Lung microvascular endothelial cell (primary cell): ENCODE results near the gene POLR2C. TPM values are rescaled to one million over a fixed set of nuclear protein-coding genes. Genes with fewer than 3 reads are reported as not detected.

ENCODE experiments used
- DNase-seq, 2 donors: peaks; one replicate each; pipeline versions ENCODE4 v3.0.0 to v3.0.0-alpha.2; 2010; ENCODE audit warnings: low read depth in 2 of 2
- total RNA-seq: library from RNA; depleted of rRNA; stranded (reverse); fragments of >200 nt; gene quantifications from 2 replicates; pipeline ENCODE4 v1.2.1, GENCODE V29; 2014

The POLR2C gene
- total RNA-seq, 1 donor from 2014 or later, result 96.0 TPM

GRCh38 chr16:57502048-57502775, 39.7 kb downstream of the POLR2C start:
- DNase-seq, result no peak

DNA sequence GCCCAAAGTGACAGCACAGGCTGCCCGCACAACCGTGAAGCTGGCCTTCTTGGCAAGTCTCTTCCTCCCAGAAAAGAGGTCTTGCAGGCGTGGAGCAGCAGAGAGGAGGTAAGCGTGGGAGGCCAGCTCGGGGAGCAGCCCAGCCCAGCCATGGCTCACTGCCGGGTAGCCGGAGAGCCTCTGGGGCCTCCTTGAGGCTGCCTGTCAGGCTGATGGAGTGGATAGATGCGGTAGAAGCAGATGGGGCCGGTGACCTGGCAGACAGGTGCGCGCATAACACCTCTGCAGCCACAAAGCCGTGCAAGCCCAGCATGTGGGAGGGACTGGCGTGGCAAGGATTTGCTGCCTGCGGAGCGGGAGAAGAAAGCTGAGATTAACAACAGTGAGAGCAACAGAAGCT, 40.9 kb downstream of the POLR2C start:
- no peak for DNase-seq

DNA sequence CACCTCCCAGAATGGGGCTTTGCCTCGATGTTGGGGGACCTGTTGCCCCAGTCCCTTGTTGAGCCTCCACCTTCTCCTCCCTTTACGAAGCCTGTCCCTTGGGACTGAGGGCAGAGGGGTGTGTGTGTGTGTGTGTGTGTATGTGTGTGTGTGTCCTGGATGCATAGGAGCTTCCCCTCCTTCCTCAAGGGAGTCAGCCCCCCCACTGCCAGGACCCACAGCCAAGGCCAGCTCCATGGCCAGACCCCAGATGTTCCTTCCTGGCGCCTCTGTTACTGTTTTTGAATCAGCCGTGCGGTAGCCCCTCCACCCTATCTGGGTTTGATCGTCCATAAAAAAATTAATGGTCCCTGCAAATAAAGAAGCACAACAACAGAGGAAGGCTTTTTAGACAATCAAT, 41.5 kb downstream of the POLR2C start:
- no peak for DNase-seq

DNA sequence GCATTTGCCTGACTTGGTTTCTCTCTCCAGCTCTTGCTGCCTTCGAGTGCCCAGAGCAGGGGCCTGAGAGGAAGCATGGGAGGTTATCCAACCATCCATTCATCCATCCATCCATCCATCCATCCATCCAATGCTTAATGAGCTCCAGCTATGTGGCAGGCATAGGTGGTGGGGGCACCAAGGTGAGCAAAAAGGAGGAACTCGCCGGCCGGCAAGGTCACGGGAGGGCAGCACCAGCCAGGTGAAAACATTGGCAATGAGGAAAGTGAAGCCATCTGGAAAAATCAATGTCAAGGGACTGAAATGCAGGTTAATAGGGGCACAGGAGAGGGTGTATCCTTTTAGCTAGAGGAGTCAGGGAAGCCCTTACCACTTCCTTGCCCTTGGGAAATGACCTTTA, 42.0 kb downstream of the POLR2C start:
- DNase-seq, result no peak

GRCh38 chr16:57505169-57505568, 42.7 kb downstream of the POLR2C start:
- DNase-seq, result no peak

GRCh38 chr16:57507136-57508034, 44.9 kb downstream of the POLR2C start:
- DNase-seq, result no peak

DNA sequence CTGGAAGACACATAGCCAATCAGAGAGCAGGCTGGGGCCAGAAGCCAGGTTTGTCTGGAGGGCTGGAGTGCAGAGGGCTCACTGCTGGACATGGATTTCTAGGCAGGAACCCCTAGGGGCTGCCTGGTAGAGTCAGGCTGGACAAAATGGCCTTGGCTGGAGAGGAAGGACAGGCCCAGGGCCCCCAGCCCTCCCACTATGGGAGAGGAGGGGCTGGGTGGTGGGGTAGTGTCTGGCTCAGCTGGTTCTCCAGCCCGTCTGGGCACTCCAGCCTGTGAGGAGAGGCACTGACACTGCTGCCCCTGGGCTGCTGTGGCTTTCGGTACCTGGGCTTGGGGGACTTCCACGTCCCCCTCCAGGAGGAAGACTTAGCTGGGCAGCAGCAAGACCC, 45.6 kb downstream of the POLR2C start:
- DNase-seq, result no peak

DNA sequence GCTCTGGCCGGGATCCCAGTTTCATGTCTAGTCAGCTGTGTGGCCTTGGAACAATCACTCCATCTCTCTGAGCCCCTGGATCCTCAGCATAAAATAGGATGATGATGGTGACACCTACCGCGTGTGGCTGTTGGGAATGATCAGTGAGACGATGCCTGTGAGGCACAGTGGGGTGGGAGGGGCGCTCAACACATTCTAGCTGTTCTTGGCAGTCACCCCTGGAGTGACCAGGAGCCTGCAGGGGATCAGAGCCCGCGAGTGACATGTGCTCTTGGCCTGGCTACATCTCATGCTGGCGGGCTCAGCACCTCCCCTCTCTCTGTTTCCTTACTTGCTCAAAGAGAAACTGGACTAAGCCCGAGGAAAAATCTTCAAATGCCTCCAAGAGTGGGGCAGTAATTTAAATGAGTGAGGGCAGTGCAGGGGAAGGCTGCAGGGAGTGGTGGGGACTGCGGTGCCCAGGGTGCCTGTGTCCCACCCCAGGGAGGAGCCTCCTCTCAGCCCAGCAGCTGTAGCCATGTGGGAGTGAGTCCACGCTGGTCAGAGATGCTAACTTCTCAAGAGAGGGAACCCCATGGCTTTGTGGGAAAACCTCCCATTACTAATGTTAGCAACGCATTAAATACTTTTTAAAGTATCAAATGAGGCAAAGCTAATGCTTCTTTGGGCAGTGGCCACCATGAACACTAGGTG, 46.9 kb downstream of the POLR2C start:
- no peak for DNase-seq

- peak in 1 of 2 donors; percentile 75 for DNase-seq
Observed at GRCh38 chr16:57510016-57510871, 47.8 kb downstream of the POLR2C start.

GRCh38 chr16:57512296-57513001, 50.0 kb downstream of the POLR2C start:
- no peak for DNase-seq

DNA sequence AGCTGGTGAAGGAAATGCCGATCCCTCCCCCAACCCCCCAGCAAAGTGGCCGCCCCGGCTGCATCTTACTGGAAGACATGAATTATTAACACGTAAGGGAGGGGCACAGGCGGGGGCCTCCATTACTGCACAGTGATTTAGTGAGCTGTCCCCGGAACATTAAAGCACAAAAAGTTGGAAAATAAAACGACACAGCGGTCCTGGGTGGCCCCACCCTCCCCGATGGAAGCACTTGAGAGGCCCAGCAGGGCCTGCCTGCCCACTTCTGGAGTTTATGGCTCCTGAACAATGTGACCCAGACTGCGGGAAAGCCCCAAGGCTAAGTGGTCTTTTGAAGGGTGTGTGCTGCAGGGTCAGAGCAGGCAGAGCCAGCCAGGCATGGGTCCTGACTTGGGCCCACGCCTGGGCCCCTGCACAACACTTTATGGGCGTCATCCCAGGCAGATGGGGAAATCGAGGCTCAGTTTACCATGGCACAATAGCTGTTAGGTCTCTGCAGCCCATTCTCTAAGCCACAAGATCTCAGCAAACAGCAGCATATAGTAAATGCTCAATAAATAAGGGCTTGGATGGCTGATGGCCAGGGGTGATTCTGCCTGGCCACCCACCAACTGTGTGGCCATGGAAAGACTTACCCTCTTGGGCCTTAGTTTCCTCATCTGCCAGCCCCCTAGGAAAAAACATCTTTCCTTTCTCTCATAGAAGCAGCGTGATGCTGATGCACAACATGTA, 51.1 kb downstream of the POLR2C start:
- no peak for DNase-seq

DNA sequence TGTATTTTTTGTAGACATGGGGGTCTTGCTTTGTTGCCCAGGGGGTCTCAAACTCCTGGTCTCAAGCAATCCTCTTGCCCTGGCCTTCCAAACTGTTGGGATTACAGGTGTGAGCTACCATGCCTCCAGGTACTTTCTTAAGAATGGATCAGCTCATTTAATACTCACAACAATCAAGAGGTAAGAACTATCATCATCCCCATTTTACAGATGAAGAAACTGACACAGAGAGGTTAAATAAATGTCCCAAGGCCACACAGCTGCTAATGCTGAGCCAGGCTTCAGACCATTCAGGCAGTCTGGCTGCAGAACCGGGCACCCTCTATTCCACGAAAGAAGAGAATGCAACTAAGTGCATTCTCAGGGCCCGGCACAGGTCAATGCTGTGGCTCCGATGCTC, 51.9 kb downstream of the POLR2C start:
- no peak for DNase-seq

DNA sequence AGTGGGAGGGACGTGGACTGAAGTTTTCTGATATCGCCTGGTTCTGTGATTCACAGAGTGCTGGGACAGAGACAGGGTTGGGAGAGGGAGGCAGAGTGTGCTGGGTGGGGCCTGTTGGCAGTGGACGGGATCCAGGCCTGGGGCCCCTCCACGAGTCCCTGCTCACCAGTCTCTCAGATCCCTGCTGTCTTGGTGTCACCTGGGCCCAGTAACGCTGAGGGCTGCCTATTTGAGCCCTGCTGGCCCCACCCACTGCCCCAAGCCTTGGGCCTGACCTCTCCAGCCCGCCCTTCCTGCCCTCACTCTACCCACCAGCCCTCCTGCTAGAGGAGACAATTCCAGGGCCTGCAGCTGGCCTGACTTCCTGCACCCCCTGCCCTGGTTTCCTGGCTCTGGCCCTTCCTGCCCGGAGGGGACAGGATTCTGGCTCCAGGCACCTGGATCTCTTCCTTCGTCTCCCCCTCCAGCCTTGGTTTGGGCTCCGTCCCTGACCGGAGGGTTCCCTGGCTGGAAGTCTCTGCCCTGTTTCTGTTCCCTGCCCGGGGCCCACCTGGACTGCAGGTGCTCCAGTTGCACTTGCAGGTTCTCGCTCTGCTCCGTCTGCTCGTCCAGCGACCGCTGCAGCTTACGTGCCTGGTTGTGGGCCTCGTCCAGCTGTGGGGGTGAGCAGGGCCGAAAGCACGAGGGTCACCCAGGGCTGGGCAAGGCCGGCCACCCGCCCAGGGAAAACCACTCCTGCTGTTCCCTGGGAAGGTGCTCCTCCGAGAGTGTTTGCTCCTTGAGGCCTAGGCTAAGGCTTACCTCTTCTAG, 52.5 kb downstream of the POLR2C start:
- no peak for DNase-seq

DNA sequence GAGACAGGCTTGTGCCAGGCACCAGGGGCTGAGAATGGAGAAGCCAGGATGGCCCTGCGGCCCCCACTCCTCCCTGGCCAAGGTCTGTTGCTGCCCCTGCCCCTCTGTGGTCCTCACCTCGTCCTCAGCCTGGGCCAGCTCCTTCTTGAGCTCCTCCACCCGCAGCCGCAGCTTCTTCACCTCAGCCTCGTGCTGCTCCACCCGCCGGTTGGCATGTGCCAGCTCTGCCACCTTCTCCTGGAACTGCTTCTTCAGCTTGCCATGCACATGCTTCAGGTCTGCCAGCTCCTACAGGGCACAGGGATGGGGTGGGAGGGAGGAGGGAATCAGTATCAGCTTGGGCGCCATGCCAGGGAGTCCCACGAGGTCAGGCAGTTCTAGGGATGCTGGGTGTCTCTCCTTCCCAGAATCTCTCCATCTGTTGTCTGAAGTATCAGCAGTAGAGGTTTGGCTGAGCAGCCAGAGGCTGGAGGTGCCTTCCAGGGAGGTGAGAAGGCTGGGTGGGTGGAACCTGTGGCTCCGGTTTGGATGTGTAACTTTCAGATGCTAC, 53.8 kb downstream of the POLR2C start:
- no peak for DNase-seq

DNA sequence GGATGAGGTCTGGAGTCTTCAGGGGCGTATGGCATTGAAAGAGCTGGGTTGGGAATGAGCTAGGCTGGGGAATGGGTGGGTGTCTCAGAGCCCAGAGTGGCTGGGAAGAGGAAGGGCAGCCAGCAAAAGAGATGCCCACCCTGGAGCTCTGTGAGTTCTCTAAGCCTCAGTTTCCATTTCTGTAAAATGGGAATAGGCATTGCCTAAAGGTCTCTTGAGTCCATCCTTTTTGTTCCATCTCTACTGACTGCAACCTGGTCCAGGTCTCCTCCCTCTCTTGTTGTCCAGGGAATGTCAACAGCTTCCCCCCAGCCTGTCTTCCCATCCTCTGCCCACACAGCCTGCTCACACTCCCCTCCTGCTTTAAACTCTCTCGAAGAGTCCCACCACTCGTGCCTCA, 54.3 kb downstream of the POLR2C start:
- DNase-seq, result no peak

DNA sequence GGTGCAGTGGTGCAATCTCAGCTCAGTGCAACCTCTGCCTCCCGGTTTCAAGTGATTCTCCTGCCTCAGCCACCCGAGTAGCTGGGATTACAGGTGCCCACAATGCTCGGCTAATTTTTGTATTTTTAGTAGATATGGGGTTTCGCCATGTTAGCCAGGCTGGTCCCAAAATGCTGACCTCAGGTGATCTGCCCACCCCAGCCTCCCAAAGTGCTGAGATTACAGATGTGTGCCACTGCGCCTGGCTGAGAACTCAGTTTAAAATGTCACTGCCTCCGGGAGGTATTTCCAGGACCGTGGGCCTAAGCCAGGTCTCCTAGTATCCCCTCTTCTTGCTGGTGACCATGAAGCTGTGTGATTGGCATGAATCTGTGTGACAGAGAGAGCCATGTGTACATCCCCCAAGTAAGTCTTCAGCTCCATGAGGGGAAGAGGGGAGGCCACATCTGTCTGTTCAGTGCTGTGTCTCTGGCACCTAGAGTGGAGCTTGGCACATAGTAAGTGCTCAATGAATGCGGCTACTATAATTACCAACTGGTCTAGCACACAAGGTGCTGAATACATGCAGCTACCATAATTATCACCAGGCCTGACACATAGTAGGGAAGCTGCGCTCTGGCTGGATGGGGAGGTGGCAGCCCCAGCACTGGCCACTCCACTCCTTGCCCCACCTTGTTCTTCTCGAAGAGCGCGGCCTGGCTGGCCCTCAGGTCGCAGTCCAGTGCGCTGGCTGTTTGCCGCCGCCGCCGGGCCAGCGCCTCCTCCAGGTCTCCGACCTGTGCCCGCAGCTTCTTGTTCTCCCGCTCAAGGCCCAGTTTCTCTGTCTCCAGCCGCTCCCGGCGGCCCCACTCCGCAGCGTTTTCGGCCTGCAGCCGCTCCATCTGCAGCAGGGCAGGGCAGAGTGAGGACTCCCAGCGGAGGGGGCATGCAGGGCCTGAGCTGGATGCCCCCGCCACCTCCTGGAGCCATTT, 55.2 kb downstream of the POLR2C start:
- DNase-seq, result no peak

- no peak for DNase-seq
Observed at GRCh38 chr16:57518520-57518919, 56.0 kb downstream of the POLR2C start.

- DNase-seq, result no peak
Observed at GRCh38 chr16:57518922-57519321, 56.4 kb downstream of the POLR2C start.
